Measurements from ENCODE around the gene NAALADL2.
"Not testable (repeated sequence)": the region's sequence is repeated elsewhere in the genome, so short reads cannot be mapped to it uniquely, and the experiment has no call there.

The NAALADL2 gene

GRCh38 chr3:175159202-175159601 lies 300.1 kb downstream of the NAALADL2 start:
- no peaks in the 10 kb centered on the region for H3K9me3 Mint-ChIP-seq
- H3K36me3 Mint-ChIP-seq (ENCODE audit: low read depth) = no peaks in the 10 kb centered on the region
- H3K4me1 Mint-ChIP-seq = no peaks in the 10 kb centered on the region
- H3K27ac Mint-ChIP-seq = no peak overlapping the region
- no peak overlapping the region for H3K4me3 Mint-ChIP-seq
- TF ChIP-seq CTCF (IDR thresholded peaks at IDR 0.05; ENCODE audit: unreplicated experiment in 3 of 3) = no peak
- H3K27me3 Mint-ChIP-seq (ENCODE audit: low read depth) = no peaks in the 10 kb centered on the region

GRCh38 chr3:175161291-175161690 lies 302.2 kb downstream of the NAALADL2 start:
- no peaks in the 10 kb centered on the region for H3K27me3 Mint-ChIP-seq (ENCODE audit: low read depth)
- H3K9me3 Mint-ChIP-seq = no peaks in the 10 kb centered on the region
- no peak overlapping the region for H3K4me3 Mint-ChIP-seq
- no peak for TF ChIP-seq CTCF (IDR thresholded peaks at IDR 0.05; ENCODE audit: unreplicated experiment in 3 of 3)
- H3K27ac Mint-ChIP-seq = no peak overlapping the region
- no peaks in the 10 kb centered on the region for H3K4me1 Mint-ChIP-seq
- no peaks in the 10 kb centered on the region for H3K36me3 Mint-ChIP-seq (ENCODE audit: low read depth)

- TF ChIP-seq CTCF (IDR thresholded peaks at IDR 0.05; ENCODE audit: unreplicated experiment in 3 of 3) = no peak
- Mint-ChIP-seq H3K27ac (no peak overlapping the region), H3K4me1 (no peaks in the 10 kb centered on the region), H3K9me3 (no peaks in the 10 kb centered on the region), H3K27me3 (ENCODE audit: low read depth) (no peaks in the 10 kb centered on the region), H3K36me3 (ENCODE audit: low read depth) (no peaks in the 10 kb centered on the region), H3K4me3 (no peak overlapping the region)
Measured at GRCh38 chr3:175163686-175164085, 304.6 kb downstream of the NAALADL2 start.

- H3K9me3 Mint-ChIP-seq; H3K4me3 Mint-ChIP-seq; H3K36me3 Mint-ChIP-seq (ENCODE audit: low read depth); H3K4me1 Mint-ChIP-seq; H3K27ac Mint-ChIP-seq; H3K27me3 Mint-ChIP-seq (ENCODE audit: low read depth): not testable (repeated sequence)
Measured at GRCh38 chr3:175173117-175173516, 314.0 kb downstream of the NAALADL2 start.

DNA sequence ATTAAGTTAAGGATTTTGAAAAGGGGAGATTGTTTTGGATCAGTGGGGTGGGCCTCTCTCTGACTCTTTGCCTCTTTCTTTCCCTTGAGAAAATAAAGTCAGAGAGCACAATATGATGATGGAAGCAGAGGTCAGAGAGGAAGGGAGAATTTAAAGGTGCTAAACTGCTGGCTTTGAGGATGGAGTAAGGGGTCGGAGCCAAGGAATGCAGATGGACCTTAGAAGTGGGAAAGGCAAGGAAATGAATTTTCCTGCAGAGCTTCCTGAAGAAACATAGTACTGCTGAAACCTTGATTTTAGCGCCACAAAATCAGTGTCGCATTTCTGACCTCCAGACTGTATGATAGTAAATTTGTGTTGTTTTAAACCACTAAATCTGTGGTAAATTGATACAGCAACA lies 317.4 kb downstream of the NAALADL2 start:
- Mint-ChIP-seq H3K36me3 (ENCODE audit: low read depth) (no peaks in the 10 kb centered on the region), H3K27me3 (ENCODE audit: low read depth) (no peaks in the 10 kb centered on the region), H3K4me1 (no peaks in the 10 kb centered on the region), H3K4me3 (no peak overlapping the region), H3K27ac (peak overlapping the region in 1 of 3 experiments; percentile 9), H3K9me3 (no peaks in the 10 kb centered on the region)
- no peak for TF ChIP-seq CTCF (IDR thresholded peaks at IDR 0.05; ENCODE audit: unreplicated experiment in 3 of 3)

DNA sequence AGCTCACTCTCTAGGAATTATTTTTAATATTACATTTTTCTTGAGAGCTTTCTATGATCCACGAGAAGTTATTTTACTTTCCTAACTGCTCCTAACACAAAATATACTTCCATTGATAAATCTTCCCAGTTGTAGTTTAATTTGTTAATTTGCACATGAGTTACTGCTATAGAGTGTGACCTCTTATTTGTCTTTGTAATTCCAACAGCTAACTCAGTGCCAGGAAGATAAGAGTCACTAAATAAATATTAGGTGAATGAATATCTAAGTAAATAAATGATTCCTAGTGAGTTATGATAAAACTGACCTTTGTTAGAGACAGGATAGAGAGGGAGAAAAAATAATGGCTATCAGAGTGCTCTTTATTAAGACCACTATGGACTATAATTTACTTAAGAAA lies 319.9 kb downstream of the NAALADL2 start:
- Mint-ChIP-seq H3K36me3 (ENCODE audit: low read depth) (no peaks in the 10 kb centered on the region), H3K4me3 (no peak overlapping the region)
- TF ChIP-seq CTCF (IDR thresholded peaks at IDR 0.05; ENCODE audit: unreplicated experiment in 3 of 3) = no peak

More for the DNA sequence above, 319.9 kb downstream of the NAALADL2 start:
- Mint-ChIP-seq H3K27me3 (ENCODE audit: low read depth) (no peaks in the 10 kb centered on the region), H3K27ac (no peak overlapping the region), H3K4me1 (no peaks in the 10 kb centered on the region), H3K9me3 (no peaks in the 10 kb centered on the region)
